ENCODE results near the gene RBFOX1.

GRCh38 chr16:7714775-7715174, 382.1 kb downstream of the RBFOX1 start:
- TF ChIP-seq CTCF (IDR thresholded peaks at IDR 0.05), result no peak
- no peak for TF ChIP-seq POLR2A (IDR thresholded peaks at IDR 0.05; ENCODE audit: low read depth)
